Islet of Langerhans (tissue), 1 donor: ENCODE measurements around the gene IL1RAPL1.
A peak's percentile ranks its signal among the peaks of the same experiment; 100 is the strongest.
"Not testable (repeated sequence)": the region's sequence is repeated elsewhere in the genome, so short reads cannot be mapped to it uniquely, and the experiment has no call there.

ENCODE experiments used
- FAIRE-seq: peaks from one replicate; lab custom pipeline; 2011; peaks lifted over from hg19 to GRCh38; lab: Jason Lieb, UNC

Gene IL1RAPL1

GRCh38 chrX:29281078-29281742 lies 694.0 kb downstream of the IL1RAPL1 start:
- no peak for FAIRE-seq

GRCh38 chrX:29285664-29286063 lies 698.4 kb downstream of the IL1RAPL1 start:
- no peak for FAIRE-seq

DNA sequence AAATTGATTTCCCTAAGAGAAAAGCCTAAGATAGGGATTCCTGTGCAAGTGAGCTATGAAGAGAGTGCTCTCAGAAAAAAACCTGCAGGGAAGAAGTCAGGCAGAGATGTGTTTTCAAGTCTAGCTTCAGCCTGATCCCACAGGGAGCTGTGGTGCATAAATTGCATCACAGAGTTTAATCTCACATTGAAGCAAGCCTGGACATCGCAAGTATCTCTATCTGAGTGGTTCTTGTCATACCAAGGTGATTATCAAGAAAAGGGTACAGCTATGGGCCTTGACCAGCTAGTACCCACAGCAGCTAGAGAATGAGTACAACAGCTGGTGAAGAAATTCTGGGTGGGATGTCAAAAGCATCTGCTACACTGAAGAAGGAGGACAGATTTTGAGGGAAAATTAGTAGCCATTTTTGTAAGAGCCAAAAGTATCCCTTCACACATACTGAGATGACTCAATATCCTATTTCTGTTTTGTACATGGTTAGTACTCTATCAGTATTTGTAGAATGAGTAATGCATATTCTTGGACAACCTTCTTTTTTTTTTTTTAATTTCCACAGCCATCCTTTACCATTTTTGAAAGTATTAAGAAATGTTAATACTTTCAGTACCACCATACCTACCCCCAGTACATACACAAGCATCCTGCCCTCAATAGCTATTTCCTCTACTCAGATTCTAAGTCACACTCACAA lies 708.9 kb downstream of the IL1RAPL1 start:
- no peak for FAIRE-seq

DNA sequence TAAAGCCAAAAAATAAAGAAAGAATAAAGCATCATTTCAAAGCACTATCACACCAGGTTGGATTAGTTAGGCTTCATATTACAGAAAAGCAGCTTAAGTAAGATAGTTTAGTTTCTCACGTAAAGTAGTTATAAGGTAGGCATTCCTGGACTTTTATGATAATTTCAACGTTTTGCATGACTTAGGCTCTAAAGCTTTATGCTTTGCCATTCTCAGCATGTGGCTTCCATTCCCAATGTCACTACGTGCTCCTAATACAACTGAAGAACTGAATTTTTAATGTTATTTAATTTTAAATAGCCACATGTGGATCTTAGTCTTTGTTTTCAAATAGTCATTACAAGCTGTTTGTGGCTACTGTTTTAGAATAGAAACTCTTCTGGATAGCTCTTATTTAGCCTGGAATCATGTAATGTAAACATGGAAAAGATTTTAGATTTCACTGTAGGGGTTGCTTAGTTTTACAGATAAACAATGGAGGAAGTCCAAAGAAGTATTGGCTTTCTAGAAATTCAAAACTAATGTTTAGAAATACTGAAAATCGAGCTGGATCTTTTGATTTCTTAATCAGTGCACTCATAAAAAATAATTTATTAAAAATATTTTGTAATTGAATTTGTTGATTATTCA lies 710.0 kb downstream of the IL1RAPL1 start:
- FAIRE-seq, result no peak

DNA sequence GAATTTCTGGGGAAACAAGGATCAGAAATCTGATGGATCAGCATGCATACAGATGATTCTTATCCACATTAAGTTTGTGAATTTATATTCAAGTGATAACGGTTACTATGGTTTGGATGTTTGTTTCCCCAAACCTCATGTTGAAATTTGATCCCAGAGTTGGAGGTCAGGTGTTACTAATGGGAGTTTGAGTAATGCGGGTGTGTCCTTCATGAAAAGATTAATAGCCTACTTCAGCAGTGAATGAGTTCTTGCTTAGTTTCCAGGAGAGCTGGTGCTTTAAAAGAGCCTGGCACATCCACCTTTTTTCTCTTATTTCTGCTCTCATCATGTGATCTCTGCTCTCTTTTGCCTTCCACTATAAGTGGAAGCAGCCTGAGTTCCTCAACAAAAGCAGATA lies 712.4 kb downstream of the IL1RAPL1 start:
- no peak for FAIRE-seq

DNA sequence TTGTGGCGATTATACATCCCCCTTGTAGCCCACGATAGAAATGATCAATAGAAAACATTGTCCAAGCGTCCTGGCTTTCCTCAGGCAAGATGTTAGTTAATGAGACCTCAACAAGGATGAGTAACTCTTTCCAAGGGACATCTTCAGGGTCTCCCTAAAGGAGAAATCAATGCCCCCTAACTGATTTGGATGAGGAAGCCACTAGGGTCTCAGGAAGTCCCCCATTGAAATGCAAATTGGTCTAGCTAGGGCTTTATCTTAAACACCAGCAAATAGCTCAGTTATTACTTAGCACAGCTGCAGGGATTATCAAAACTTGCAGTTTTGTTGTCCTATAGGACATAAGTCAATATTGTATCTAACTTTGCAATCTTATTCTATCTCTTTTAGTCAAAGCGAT lies 721.5 kb downstream of the IL1RAPL1 start:
- FAIRE-seq, result no peak

DNA sequence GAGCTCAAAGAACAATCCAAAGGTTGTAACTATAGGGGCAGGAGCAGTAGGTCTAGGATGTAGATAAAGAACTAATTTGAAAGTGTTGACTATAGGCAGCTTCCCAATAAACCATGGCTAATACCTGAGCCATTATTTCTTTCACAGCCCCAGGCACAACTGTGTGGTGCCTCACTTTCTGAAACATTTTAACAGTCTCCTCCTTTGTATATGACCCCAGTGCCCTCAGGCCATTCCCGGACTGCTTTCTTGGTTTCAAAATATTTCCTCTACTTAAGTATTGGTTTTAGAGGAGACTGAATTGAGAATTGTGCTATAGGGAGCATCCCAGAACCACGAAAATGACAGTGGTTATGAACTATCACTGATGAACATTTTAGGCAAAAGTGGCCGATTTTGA lies 728.7 kb downstream of the IL1RAPL1 start:
- FAIRE-seq, result no peak

- no peak for FAIRE-seq
Observed at GRCh38 chrX:29318012-29318411, 730.8 kb downstream of the IL1RAPL1 start.

- not testable (repeated sequence) for FAIRE-seq
Observed at GRCh38 chrX:29332429-29332828, 745.2 kb downstream of the IL1RAPL1 start.

GRCh38 chrX:29333091-29333490 lies 745.8 kb downstream of the IL1RAPL1 start:
- FAIRE-seq, result not testable (repeated sequence)

DNA sequence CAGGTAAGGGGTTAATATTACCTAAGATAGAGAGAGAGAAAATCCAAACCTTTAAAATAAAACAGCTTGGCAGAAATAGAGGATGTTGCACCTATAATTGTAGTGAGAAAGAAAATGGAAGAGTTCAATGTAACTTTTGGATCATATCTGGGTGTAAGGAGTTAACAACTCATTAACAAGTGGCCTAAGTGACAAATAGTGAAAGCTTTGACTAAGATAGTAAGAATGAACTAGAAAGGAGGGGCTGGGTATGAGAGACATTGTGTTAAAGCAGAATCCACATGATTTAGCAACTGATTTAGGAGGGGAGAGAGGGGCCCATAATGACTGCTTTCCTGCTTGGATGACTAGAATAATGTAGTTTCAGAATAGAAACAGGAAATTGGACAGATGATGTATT lies 761.0 kb downstream of the IL1RAPL1 start:
- no peak for FAIRE-seq

- no peak for FAIRE-seq
Observed at GRCh38 chrX:29359276-29359675, 772.0 kb downstream of the IL1RAPL1 start.

GRCh38 chrX:29374765-29375164 lies 787.5 kb downstream of the IL1RAPL1 start:
- peak; percentile 65 for FAIRE-seq

DNA sequence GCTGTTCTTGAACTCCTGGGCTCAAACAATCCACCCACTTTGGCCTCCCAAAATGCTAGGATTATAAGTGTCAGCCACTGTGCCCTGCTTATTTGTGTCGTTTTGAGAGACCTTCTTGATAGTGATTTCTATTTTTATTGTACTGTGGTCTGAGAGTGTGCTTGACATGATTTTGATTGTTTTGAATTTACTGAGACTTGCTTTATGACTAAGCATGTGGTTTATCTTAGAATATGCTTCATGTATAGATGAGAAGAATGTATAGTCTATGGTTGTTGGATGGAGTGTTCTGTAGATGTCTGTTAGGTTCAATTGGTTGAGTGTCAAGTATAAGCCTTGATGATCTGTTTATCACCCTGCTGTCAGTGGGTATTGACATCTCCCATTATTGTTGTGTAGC lies 789.3 kb downstream of the IL1RAPL1 start:
- FAIRE-seq, result no peak

- no peak for FAIRE-seq
Observed at GRCh38 chrX:29382811-29383210, 795.6 kb downstream of the IL1RAPL1 start.

DNA sequence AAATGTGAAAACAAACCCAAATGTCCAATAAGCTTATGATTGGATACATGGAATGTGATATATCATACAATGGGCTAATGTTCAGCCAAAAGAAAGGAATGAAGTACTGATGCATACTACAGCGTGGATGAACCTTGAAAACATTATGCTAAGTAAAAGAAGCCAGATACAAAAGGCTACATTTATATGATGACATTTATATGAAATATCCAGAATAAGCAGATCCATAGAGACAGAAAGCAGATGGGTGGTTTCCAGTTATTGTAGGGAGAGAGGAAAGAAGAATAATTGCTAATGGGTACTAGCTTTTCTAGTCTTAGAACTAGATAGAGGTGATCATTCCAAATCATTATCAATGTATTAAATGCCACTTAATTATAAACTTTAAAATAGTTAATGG lies 801.3 kb downstream of the IL1RAPL1 start:
- no peak for FAIRE-seq

DNA sequence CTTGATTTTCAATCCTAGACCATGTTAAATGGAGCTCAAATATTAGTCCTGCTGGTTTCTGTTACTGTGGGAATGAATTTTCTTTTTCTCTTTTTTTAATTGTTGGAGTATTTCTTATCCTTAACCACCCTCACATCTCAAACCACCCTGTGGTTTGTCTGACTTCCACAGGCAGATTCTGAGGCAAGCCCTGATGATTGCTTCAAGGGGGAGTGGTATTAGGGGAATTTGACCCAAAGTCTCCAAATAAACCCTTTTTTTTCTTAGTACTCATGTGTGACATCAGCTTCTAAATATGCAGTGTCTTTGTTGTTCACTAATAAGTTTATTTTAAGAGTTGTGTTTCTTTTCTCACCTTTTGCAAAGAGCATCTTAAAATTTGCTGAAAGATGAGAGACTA lies 810.3 kb downstream of the IL1RAPL1 start:
- FAIRE-seq, result no peak

- FAIRE-seq, result no peak
Observed at GRCh38 chrX:29407357-29407756, 820.1 kb downstream of the IL1RAPL1 start.

DNA sequence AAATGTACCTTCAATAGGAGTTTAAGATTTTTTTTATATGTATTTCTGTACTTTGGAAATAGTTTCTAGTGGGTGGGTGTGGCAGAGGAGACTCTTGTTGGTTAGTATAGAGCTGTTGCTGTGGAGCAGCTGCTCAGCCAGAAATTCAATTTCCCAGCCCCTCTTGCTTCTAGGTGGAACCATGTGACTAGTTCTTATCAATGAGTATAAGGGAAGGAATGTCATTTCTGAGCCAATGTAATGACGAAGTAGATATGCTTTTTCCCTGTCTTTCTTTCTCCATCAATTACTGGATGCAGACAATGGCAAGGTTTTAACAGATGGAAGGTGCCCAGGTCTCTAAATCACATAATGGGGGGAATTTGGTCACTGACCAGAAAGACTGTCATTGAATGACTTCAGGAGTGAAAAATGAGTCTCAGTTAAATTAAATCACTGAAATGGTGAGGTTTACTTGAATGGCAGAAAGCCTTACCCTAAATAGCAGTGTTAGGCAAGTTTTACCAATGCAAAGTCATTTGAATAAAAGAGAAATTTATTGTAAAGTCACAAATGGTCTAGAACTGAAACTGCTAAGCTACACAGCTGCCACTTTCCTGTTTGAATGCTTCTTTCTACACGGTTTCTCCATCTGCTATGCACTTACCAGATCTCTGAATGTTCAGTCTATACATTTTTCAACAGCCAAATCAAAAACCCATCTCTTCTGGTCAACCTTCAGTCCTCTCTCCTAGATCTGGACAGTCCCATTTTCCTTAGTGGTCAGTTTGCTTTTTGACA lies 832.7 kb downstream of the IL1RAPL1 start:
- no peak for FAIRE-seq

- FAIRE-seq, result no peak
Observed at GRCh38 chrX:29422034-29422433, 834.8 kb downstream of the IL1RAPL1 start.

- FAIRE-seq, result no peak
Observed at GRCh38 chrX:29431895-29432294, 844.6 kb downstream of the IL1RAPL1 start.

DNA sequence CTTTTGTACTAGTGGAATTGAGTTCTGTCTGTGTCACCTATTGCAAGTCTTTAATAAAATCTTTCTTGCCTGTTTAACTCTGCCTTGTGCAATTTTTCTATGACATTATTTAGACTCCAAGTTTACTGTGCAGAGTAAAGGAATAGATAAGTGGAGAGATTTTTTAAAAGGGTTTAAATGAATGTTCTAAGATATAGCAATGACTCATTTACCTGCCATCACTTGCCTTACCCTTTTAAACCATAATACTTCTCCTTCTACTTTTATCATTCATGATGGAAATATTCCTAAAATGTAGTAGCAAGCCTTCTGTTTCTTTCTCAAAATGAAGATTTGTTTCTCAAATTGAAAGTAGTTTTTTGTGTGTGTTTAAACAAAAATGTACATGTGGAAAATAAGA lies 845.3 kb downstream of the IL1RAPL1 start:
- FAIRE-seq, result no peak

DNA sequence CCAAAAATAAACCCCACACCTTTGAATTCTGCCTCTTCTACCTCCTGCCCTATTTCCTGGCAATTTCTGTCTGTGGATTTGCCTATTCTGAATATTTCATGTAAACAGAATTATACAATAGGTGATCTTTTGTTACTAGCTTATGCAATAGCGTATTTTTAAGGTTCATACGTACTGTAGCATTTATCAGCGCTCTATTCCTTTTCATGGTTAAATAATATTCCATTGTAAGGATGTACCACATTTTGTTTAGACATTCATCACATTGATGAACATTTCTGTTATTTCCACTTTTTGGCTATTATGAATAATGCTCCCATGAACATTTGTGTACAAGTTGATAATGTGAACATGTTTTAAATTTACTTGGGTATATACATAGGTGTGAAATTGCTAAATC lies 847.7 kb downstream of the IL1RAPL1 start:
- no peak for FAIRE-seq
